ENCODE measurements around the gene SRRM3.
"Not testable (repeated sequence)": the region's sequence is repeated elsewhere in the genome, so short reads cannot be mapped to it uniquely, and the experiment has no call there.

SRRM3 gene

GRCh38 chr7:76282344-76283253 is 80.9 kb downstream of the SRRM3 start:
- in situ Hi-C loops (cut with MboI; ENCODE audit: low sequenced_read_pairs): no loop called here

DNA sequence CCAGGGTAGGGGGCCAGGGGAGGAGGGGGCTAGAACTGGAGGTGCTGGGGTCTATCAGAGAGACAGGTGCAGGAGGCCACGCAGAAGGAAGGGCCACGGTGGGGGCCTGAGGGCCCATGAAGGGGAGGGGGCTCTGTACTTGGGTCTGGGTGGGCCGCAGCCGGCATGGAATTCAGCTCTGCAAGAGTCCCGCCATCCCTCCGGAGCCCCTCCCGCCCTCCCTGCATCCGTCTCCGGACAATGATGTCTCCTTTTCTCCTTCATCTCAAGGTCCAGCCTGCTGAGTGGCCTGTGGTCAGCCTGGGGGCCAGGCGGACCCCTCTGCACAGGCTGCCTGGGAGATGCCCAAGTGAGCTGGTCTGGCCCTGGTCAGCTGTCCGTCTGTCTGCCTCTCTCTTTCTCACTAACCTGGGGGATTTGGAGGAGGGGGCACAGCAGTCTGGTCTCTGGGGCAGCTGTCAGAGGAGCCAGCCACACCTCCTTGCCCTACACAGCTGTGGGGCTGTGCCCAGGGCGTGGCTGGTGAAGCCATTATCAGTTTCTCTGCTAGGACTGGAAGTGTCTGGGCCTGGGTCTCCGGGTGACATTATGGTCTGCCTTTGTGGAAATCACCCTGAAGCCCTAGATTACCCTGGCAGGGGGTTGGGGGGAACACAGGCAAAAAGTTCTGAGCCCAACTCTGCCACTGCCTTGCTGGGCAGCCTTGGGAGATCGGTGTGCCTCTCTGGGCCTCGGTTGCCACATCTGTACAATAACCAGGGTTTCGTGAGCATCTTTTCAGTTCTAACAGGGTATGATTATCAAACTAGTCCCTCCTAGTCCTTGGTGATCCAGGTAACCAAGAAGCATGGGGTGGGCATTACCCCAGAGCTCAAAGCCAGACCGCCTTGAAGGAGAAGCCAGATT is 81.8 kb downstream of the SRRM3 start:
- in situ Hi-C loops (cut with MboI; ENCODE audit: low sequenced_read_pairs): no loop called here

GRCh38 chr7:76285604-76286374 is 84.1 kb downstream of the SRRM3 start:
- in situ Hi-C loops (cut with MboI; ENCODE audit: low sequenced_read_pairs): no loop called here

- in situ Hi-C loops (cut with MboI; ENCODE audit: low sequenced_read_pairs): no loop called here
These were observed 85.2 kb downstream of the SRRM3 start for GRCh38 chr7:76286842-76287403.

DNA sequence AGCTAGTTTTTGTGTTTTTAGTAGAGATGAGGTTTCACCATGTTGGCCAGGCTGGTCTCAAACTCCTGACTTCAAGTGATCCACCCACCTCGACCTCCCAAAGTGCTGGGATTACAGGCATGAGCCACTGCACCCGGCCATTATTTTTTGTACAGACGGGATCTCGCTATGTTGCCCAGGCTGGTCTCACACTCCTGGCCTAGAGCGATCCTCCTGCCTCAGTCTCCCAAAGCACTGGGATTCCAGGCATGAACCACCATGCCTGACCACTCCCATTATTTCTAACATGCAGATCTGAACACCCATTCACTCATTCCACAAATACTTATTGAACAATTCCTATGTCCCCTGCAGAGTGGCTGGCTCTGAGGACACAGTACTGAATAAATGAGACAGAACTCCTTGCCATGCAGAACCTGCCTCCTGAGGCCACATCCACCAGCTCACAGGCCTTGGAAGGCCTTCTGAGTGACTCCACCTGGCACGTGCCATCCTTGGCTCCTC is 89.2 kb downstream of the SRRM3 start:
- in situ Hi-C loops (cut with MboI; ENCODE audit: low sequenced_read_pairs): not testable (repeated sequence)

DNA sequence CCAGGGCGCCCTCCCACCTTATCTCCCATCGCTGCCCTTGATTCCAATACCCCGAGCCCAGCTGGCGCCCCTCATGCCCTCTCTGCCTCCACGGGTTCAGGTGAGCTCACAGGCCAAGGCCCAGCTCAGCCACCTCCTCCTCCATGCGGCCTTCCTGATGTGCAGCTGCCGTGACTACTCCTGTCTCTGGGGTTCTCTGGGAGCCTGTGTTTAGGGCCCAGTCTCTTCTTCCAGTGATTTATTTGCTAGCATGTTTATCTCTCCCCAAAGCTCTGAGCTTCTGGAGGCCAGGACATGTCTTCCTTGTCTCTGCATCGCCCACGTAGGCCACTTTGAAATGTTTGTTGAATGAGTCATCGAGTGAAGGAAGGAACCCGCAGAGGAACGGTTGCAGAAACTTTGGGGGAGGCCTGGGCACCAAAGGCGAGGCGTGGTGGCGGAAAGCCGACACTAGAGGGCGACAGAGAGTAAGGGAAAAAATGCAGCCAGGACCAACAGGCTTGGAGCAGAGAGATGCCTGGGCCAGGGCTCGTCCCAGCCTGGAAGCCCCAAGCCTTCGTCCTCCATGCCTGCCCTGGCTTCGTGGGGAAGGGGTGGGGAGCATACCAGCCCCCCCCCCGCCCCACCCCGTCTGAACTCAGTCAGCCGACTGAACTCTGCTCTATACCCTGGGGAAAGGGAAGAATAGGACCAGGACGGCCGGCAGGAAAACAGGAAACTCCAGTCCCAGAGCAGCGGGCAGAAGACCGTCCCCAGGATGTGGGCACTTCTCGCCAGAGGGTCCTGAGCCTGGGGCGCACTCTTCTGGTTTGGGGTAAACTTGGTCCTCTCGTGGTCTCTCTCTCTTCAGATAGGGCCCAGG is 89.9 kb downstream of the SRRM3 start:
- in situ Hi-C loops (cut with MboI; ENCODE audit: low sequenced_read_pairs): no loop called here

- in situ Hi-C loops (cut with MboI; ENCODE audit: low sequenced_read_pairs): no loop called here
These were observed 90.5 kb downstream of the SRRM3 start for GRCh38 chr7:76292213-76292573.

- in situ Hi-C loops (cut with MboI; ENCODE audit: low sequenced_read_pairs): not testable (repeated sequence)
These were observed 91.2 kb downstream of the SRRM3 start for GRCh38 chr7:76292911-76293310.

- in situ Hi-C loops (cut with MboI; ENCODE audit: low sequenced_read_pairs): no loop called here
These were observed 91.8 kb downstream of the SRRM3 start for GRCh38 chr7:76293407-76293901.

- in situ Hi-C loops (cut with MboI; ENCODE audit: low sequenced_read_pairs): no loop called here
These were observed 92.8 kb downstream of the SRRM3 start for GRCh38 chr7:76294344-76295024.

GRCh38 chr7:76296743-76297740 is 95.3 kb downstream of the SRRM3 start:
- in situ Hi-C loops (cut with MboI; ENCODE audit: low sequenced_read_pairs): no loop called here

- in situ Hi-C loops (cut with MboI; ENCODE audit: low sequenced_read_pairs): no loop called here
These were observed 98.6 kb downstream of the SRRM3 start for GRCh38 chr7:76300166-76300731.

GRCh38 chr7:76301000-76301399 is 99.3 kb downstream of the SRRM3 start:
- in situ Hi-C loops (cut with MboI; ENCODE audit: low sequenced_read_pairs): no loop called here

- in situ Hi-C loops (cut with MboI; ENCODE audit: low sequenced_read_pairs): no loop called here
These were observed 100.9 kb downstream of the SRRM3 start, which contains the start of gene HSPB1 for GRCh38 chr7:76302347-76303201. TSS of gene HSPB1 (plus strand) at chr7:76302673. CDS start at chr7:76302713, 40 bp downstream.

DNA sequence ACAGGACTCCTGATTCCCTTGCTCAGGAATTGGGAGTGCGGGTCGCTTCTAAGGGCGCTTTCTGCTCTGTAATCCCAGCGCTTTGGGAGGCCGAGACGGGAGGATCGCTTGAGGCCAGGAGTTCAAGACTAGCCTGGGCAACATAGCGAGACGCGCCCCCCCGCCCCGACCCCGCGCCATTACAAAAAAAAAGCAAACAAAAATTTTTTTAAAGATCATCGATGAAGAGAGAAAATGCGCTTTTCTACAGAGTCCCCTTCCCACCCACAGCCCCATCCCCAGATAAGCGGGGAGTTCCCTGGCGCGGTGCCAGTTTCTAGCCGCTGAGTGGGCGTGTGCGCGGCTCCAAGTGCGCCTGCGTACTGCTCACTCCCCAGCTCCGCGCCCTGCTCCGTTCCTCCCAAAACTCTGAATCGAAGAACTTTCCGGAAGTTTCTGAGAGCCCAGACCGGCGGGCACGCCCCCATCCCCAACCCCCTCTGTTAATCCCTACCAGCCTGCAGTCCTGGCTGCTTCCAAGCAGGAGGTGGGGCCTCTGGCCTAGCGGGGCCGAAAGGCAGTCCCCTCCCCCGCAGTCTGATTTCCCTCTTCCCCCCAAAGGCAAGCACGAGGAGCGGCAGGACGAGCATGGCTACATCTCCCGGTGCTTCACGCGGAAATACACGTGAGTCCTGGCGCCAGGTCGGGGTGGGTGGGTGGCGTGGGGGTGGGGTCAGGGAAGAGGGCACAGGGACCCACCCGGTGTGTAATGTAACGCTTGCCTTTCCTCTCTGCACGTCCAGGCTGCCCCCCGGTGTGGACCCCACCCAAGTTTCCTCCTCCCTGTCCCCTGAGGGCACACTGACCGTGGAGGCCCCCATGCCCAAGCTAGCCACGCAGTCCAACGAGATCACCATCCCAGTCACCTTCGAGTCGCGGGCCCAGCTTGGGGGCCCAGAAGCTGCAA is 101.8 kb downstream of the SRRM3 start:
- in situ Hi-C loops (cut with MboI; ENCODE audit: low sequenced_read_pairs): no loop called here
